ENCODE results near the gene AXIN2.

Gene AXIN2

GRCh38 chr17:65595071-65595656 is 33.7 kb upstream of the AXIN2 start:
- no peaks in the 10 kb centered on the region for H3K9me2 ChIP-seq (replicated peaks; ENCODE audit: low read depth, low read length)
- no peak overlapping the region for H3K9ac ChIP-seq (ENCODE audit: low read depth, low read length, poor library complexity, severe bottlenecking)
- no peaks in the 10 kb centered on the region for H3K9me3 ChIP-seq (ENCODE audit: insufficient read depth, low read depth, low read length)
- no peaks in the 10 kb centered on the region for H3K4me1 ChIP-seq (ENCODE audit: insufficient read depth, low read length, poor library complexity, severe bottlenecking)
- H3K36me3 ChIP-seq (ENCODE audit: insufficient read depth, low read length): no peaks in the 10 kb centered on the region
- no peaks in the 10 kb centered on the region for H3K27me3 ChIP-seq (ENCODE audit: insufficient read depth, low read length, poor library complexity, severe bottlenecking)
- no peak overlapping the region for H3K4me2 ChIP-seq (ENCODE audit: low read depth, low read length, poor library complexity, severe bottlenecking)
- H2AFZ ChIP-seq (ENCODE audit: low read length): no peak overlapping the region
- no peaks in the 10 kb centered on the region for H3K79me2 ChIP-seq (ENCODE audit: insufficient read depth, low read length)
- no peaks in the 10 kb centered on the region for H3F3A ChIP-seq (ENCODE audit: low read depth)
- H3K4me3 ChIP-seq (ENCODE audit: low read length, poor library complexity, severe bottlenecking): no peak overlapping the region
- TF ChIP-seq CTCF (conservative IDR thresholded peaks at IDR 0.05; ENCODE audit: low read length) (no peak), EZH2phosphoT487 (IDR thresholded peaks at IDR 0.05; ENCODE audit: borderline replicate concordance) (no peak)
- no peaks in the 10 kb centered on the region for H4K20me1 ChIP-seq (ENCODE audit: insufficient read depth, low read length, poor library complexity, severe bottlenecking)

- peak overlapping the region; percentile 31 for H3K4me3 ChIP-seq (ENCODE audit: low read length, poor library complexity, severe bottlenecking)
- no peaks in the 10 kb centered on the region for H3K9me2 ChIP-seq (replicated peaks; ENCODE audit: low read depth, low read length)
- no peaks in the 10 kb centered on the region for H3K36me3 ChIP-seq (ENCODE audit: insufficient read depth, low read length)
- no peaks in the 10 kb centered on the region for H3K79me2 ChIP-seq (ENCODE audit: insufficient read depth, low read length)
- H2AFZ ChIP-seq (ENCODE audit: low read length): peak overlapping the region; percentile 32; the same call in 1 of the 2 replicates
- H3K27me3 ChIP-seq (ENCODE audit: insufficient read depth, low read length, poor library complexity, severe bottlenecking): no peaks in the 10 kb centered on the region
- H3K9ac ChIP-seq (ENCODE audit: low read depth, low read length, poor library complexity, severe bottlenecking): no peak overlapping the region
- no peaks in the 10 kb centered on the region for H3K4me1 ChIP-seq (ENCODE audit: insufficient read depth, low read length, poor library complexity, severe bottlenecking)
- H3K4me2 ChIP-seq (ENCODE audit: low read depth, low read length, poor library complexity, severe bottlenecking): peak overlapping the region; percentile 13
- TF ChIP-seq CTCF (conservative IDR thresholded peaks at IDR 0.05; ENCODE audit: low read length) (no peak), EZH2phosphoT487 (IDR thresholded peaks at IDR 0.05; ENCODE audit: borderline replicate concordance) (no peak)
- H3K9me3 ChIP-seq (ENCODE audit: insufficient read depth, low read depth, low read length): no peaks in the 10 kb centered on the region
- H4K20me1 ChIP-seq (ENCODE audit: insufficient read depth, low read length, poor library complexity, severe bottlenecking): no peaks in the 10 kb centered on the region
- H3F3A ChIP-seq (ENCODE audit: low read depth): no peaks in the 10 kb centered on the region
Measured at GRCh38 chr17:65593855-65594845, 32.7 kb upstream of the AXIN2 start.

- no peaks in the 10 kb centered on the region for H3K4me1 ChIP-seq (ENCODE audit: insufficient read depth, low read length, poor library complexity, severe bottlenecking)
- H3K9ac ChIP-seq (ENCODE audit: low read depth, low read length, poor library complexity, severe bottlenecking): no peak overlapping the region
Measured at GRCh38 chr17:65593092-65593854, 31.8 kb upstream of the AXIN2 start.

More at GRCh38 chr17:65593092-65593854, 31.8 kb upstream of the AXIN2 start:
- H3K4me3 ChIP-seq (ENCODE audit: low read length, poor library complexity, severe bottlenecking): peak overlapping the region; percentile 31
- TF ChIP-seq EZH2phosphoT487 (IDR thresholded peaks at IDR 0.05; ENCODE audit: borderline replicate concordance): no peak
- TF ChIP-seq CTCF (conservative IDR thresholded peaks at IDR 0.05; ENCODE audit: low read length): no peak
- no peaks in the 10 kb centered on the region for H3K36me3 ChIP-seq (ENCODE audit: insufficient read depth, low read length)
- no peaks in the 10 kb centered on the region for H3K27me3 ChIP-seq (ENCODE audit: insufficient read depth, low read length, poor library complexity, severe bottlenecking)
- H3F3A ChIP-seq (ENCODE audit: low read depth): no peaks in the 10 kb centered on the region
- peak overlapping the region; percentile 32; the same call in 1 of the 2 replicates for H2AFZ ChIP-seq (ENCODE audit: low read length)
- H3K9me2 ChIP-seq (replicated peaks; ENCODE audit: low read depth, low read length): no peaks in the 10 kb centered on the region
- no peaks in the 10 kb centered on the region for H3K9me3 ChIP-seq (ENCODE audit: insufficient read depth, low read depth, low read length)
- H3K79me2 ChIP-seq (ENCODE audit: insufficient read depth, low read length): no peaks in the 10 kb centered on the region
- H3K4me2 ChIP-seq (ENCODE audit: low read depth, low read length, poor library complexity, severe bottlenecking): peak overlapping the region; percentile 13
- H4K20me1 ChIP-seq (ENCODE audit: insufficient read depth, low read length, poor library complexity, severe bottlenecking): no peaks in the 10 kb centered on the region
